Tibial artery (tissue), 4 donors: ENCODE results near the gene SBF2.
"Not testable (repeated sequence)": the region's sequence is repeated elsewhere in the genome, so short reads cannot be mapped to it uniquely, and the experiment has no call there.

Source experiments
- DNase-seq, 2 donors: peaks; one replicate each; pipeline ENCODE4 v3.0.0-alpha.2; 2019
- H3K27ac ChIP-seq, 2 donors: fragments of 200-600 bp; sonication (generic) in 1 of 2; 1 replicate in 1 of 2; 2 replicates in 1 of 2; pipeline ENCODE4 v1.5.1; 2018 to 2019; ENCODE audit warnings: mild to moderate bottlenecking in 1 of 2
- H3K27me3 ChIP-seq, 2 donors: fragments of 200-600 bp; sonication (generic) in 1 of 2; one replicate each; pipeline versions ENCODE4 v1.5.1 to v1.6.0; 2016 to 2019
- H3K36me3 ChIP-seq, 3 donors: fragments of 200-600 bp; sonication (generic) in 2 of 3; one replicate each; pipeline ENCODE4 v1.5.1; 2016 to 2019; ENCODE audit warnings: mild to moderate bottlenecking in 2 of 3
- H3K4me1 ChIP-seq, 4 donors: fragments of 200-600 bp; sonication (generic) in 2 of 4; 1 replicate in 3 of 4; 2 replicates in 1 of 4; pipeline ENCODE4 v1.5.1; 2016 to 2019
- H3K4me3 ChIP-seq, 2 donors: fragments of 200-600 bp; sonication (generic) in 1 of 2; 1 replicate in 1 of 2; 2 replicates in 1 of 2; pipeline ENCODE4 v1.5.1; 2018 to 2019; ENCODE audit warnings: mild to moderate bottlenecking in 2 of 2
- H3K9me3 ChIP-seq, 3 donors: fragments of 200-600 bp; sonication (generic) in 1 of 3; one replicate each; pipeline ENCODE4 v1.5.1; 2016 to 2019
- intact Hi-C: fragments of 100-400 bp; cut with DNase I; formaldehyde crosslinking; loops from one replicate; pipeline ENCODE4 v1.15.0; 2023; ENCODE audit warnings: low total_unique reads
- TF ChIP-seq, protein P1 (sequence below), 2 experiments: fragments of 200-600 bp in 1 of 2; fragments of 450-650 bp in 1 of 2; IDR thresholded peaks; one replicate each; pipeline ENCODE4 v1.5.1; 2017 to 2019; ENCODE audit warnings: antibody characterized with exemption in 2 of 2, mild to moderate bottlenecking in 1 of 2, moderate library complexity in 1 of 2

Gene SBF2

DNA sequence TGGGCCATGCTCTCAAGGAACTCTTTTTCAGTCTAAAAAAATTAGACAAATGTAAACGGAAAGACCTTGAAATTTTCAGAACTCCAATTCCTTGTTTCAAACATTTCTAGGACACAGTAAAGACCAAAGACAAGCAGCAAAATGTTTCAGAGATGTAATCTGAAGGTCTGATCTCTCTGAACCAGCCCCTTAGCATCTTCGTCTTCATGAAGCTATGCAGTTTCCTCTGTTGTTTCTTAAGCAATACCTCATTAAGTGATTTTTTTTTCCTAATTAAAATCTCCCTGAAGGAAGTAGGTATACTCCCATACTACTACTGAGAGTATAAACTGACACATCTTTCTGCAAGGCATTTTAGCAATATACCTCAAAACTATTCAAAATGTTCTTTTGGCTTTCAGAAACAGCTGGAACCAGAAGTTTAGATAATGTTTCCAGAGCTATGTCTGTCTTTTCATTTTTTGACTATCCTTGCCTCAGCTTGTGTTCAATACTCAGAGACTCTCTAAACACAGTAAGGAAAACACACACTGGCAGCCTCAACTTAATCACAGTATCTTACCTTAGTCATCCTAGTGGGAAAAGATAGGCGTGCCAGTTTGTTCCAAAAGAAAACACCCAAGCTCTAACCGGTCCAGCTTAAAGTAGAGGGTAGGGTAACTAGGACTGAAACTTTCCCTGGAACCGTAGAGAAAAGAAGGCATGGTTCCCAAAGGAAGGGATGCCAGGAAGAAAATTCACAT is 25.1 kb downstream of the SBF2 start:
- Histone ChIP-seq H3K4me1 (peaks cover 0 to 11% (median 4%) of the 10 kb centered on the region in 4 donors), H3K36me3 (no peaks in the 10 kb centered on the region), H3K27ac (no peak overlapping the region), H3K27me3 (no peaks in the 10 kb centered on the region), H3K4me3 (no peak overlapping the region), H3K9me3 (no peaks in the 10 kb centered on the region)
- no peak for DNase-seq
- TF ChIP-seq, protein P1, sequence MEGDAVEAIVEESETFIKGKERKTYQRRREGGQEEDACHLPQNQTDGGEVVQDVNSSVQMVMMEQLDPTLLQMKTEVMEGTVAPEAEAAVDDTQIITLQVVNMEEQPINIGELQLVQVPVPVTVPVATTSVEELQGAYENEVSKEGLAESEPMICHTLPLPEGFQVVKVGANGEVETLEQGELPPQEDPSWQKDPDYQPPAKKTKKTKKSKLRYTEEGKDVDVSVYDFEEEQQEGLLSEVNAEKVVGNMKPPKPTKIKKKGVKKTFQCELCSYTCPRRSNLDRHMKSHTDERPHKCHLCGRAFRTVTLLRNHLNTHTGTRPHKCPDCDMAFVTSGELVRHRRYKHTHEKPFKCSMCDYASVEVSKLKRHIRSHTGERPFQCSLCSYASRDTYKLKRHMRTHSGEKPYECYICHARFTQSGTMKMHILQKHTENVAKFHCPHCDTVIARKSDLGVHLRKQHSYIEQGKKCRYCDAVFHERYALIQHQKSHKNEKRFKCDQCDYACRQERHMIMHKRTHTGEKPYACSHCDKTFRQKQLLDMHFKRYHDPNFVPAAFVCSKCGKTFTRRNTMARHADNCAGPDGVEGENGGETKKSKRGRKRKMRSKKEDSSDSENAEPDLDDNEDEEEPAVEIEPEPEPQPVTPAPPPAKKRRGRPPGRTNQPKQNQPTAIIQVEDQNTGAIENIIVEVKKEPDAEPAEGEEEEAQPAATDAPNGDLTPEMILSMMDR (IDR thresholded peaks at IDR 0.05) = no peak
- intact Hi-C loops = no loop called here

DNA sequence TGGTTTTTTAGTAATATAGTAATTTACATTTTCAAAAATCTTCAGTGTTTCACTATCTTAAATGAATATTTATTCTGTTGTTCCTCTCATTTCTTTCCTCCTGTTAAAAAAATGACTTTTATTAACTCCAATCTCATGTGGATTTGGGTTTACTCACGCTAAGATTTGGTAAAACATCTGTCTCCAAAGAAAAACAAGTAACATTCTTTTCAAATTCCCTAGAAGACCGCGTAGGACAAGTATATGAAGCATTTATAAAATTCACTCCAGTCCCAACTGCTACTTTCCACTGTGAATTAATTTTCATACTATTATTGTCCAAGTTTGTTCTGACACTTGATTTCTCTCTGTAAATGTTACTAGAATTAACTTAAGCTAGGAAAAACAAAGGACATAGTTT is 26.2 kb downstream of the SBF2 start:
- Histone ChIP-seq H3K27ac (no peak overlapping the region), H3K4me1 (peaks cover 0 to 5% (median 0%) of the 10 kb centered on the region in 4 donors), H3K9me3 (no peaks in the 10 kb centered on the region), H3K27me3 (no peaks in the 10 kb centered on the region), H3K4me3 (no peak overlapping the region), H3K36me3 (no peaks in the 10 kb centered on the region)
- intact Hi-C loops = no loop called here
- no peak for DNase-seq
- TF ChIP-seq, protein P1 (IDR thresholded peaks at IDR 0.05) = no peak

DNA sequence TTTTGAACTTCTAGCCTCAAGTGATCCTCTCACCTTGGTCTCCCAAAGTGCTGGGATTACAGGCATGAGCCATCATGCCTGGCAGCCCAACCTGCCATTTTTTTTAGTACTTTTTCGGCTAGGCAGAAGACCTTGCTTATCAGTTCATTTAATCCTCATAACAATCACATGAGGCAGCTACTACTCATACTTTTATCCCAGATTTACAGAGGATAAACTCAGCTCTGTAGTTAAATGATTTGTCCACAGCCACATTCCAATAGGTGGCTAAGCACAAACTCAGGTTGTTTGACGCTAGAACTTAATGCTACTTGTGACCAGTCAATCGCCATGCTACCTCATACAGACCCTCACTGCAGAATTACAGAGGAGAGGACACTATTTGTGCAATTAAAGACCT is 28.1 kb downstream of the SBF2 start:
- TF ChIP-seq, protein P1 (IDR thresholded peaks at IDR 0.05) = no peak
- Histone ChIP-seq H3K27ac (no peak overlapping the region), H3K36me3 (no peaks in the 10 kb centered on the region), H3K9me3 (no peaks in the 10 kb centered on the region), H3K27me3 (no peaks in the 10 kb centered on the region), H3K4me1 (peaks cover 0 to 5% (median 0%) of the 10 kb centered on the region in 4 donors), H3K4me3 (no peak overlapping the region)
- no peak for DNase-seq
- intact Hi-C loops = no loop called here

DNA sequence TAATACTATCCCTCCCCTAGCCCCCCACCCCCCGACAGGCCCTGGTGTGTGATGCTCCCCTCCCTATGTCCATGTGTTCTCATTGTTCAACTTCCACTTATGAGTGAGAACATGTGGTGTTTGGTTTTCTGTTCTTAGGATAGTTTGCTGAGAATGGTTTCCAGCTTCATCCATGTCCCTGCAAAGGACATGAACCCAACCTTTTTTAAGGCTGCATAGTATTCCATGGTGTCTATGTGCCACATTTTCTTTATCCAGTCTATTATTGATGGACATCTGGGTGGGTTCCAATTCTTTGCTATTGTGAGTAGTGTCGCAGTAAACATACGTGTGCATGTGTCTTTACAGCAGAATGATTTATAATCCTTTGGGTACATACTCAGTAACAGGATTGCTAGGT is 29.3 kb downstream of the SBF2 start:
- H3K36me3 ChIP-seq, H3K27me3 ChIP-seq, H3K27ac ChIP-seq, intact Hi-C loops, DNase-seq, H3K4me1 ChIP-seq, H3K9me3 ChIP-seq, H3K4me3 ChIP-seq: not testable (repeated sequence)

DNA sequence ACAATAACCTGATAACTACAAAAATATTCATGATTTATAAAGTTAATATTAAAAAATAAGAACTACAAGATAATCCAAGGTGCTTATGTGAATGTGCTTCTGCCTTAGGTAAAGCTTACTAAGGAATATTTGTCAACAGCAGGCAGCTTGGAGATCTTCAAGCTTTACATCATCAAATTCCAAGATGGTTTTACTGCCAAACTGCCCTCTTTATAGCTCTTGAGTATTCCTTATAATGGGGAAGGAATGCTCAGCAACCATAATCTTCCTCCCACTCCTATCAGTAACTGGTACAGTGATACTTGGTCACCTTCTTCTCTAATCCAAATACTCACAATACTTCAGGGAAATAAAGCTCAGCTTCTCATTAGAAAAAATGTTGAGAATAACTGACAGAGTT is 30.1 kb downstream of the SBF2 start:
- H3K27me3 ChIP-seq = no peaks in the 10 kb centered on the region
- DNase-seq = no peak
- no peaks in the 10 kb centered on the region for H3K36me3 ChIP-seq
- TF ChIP-seq, protein P1 (IDR thresholded peaks at IDR 0.05) = no peak
- intact Hi-C loops = no loop called here
- H3K4me1 ChIP-seq = peaks cover 0 to 2% (median 0%) of the 10 kb centered on the region in 4 donors
- no peak overlapping the region for H3K27ac ChIP-seq
- no peaks in the 10 kb centered on the region for H3K9me3 ChIP-seq
- H3K4me3 ChIP-seq = no peak overlapping the region

DNA sequence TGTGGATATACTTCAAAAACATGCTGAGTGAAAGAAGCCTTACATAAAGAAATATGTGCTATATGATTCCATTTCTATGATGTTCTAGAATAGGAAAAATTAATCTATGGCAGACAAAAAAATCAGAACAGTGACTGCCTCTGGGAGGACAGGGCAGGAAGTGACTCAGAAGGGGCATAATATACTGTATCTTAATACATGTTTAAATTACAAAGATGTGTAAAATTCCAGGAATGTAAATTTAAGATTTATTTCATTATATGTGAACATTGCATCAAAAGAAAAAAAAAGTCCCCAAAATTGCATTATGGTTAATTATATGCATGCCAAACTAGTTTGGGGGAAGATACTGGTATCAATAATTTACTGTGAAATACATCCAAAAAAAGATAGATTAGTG is 32.2 kb downstream of the SBF2 start:
- no peaks in the 10 kb centered on the region for H3K9me3 ChIP-seq
- no peak for DNase-seq
- intact Hi-C loops = no loop called here
- H3K36me3 ChIP-seq = no peaks in the 10 kb centered on the region
- H3K4me1 ChIP-seq = no peaks in the 10 kb centered on the region
- no peaks in the 10 kb centered on the region for H3K27me3 ChIP-seq
- H3K4me3 ChIP-seq = no peak overlapping the region
- TF ChIP-seq, protein P1 (IDR thresholded peaks at IDR 0.05) = no peak
- H3K27ac ChIP-seq = no peak overlapping the region
